ENCODE results near the gene COL17A1. TPM values are rescaled to one million over a fixed set of nuclear protein-coding genes. Genes with fewer than 3 reads are reported as not detected.
A peak's percentile ranks its signal among the peaks of the same experiment; 100 is the strongest.

COL17A1 gene
- total and polyA plus RNA-seq, 3 experiments from 2014 or later = not detected

DNA sequence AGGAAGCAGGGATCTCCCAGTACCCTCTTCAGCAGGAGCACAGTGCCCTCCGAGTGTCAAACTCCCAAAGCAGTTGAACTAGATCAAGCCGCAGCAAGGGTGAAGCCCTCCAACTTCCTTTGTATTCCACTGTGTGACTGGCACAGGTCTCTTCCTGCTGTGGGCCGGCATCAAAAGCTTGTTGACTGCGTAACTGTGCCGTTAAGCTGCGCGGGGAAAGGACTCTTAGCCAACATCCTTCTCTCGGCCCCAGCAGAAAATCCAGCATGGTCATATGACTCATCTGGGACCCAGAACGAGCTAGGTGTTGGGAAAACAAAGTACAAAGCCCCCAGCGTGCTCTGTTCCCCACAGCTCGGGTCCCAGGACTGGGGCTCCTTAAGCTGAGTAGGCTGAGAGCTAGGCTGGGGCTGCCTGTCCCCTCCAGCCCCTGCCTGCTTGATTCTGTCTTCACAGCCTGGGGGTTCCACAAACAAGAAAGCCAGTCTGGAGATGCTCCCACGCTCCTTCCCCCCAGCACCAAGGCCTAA, 52.2 kb downstream of the COL17A1 start:
- Mint-ChIP-seq H3K27ac (peak overlapping the region in 2 of 8 donors; percentile 40 to 61), H3K27me3 (no peaks in the 10 kb centered on the region), H3K4me1 (peaks cover 0 to 2% (median 0%) of the 10 kb centered on the region in 3 donors), H3K4me3 (no peak overlapping the region), H3K36me3 (peaks cover 4 to 41% (median 6%) of the 10 kb centered on the region in 3 donors), H3K9me3 (no peaks in the 10 kb centered on the region)
- H3K9me3 ChIP-seq (ENCODE audit: low read length) = no peaks in the 10 kb centered on the region
- no peak for DNase-seq
- no peak overlapping the region for H3K27ac ChIP-seq (ENCODE audit: low read depth, low read length)
- H3K4me1 ChIP-seq (ENCODE audit: insufficient read depth, low read length) = no peaks in the 10 kb centered on the region
- ChIA-PET CTCF (no interaction called here), POLR2A (no interaction called here)
- no peak overlapping the region for H3K4me3 ChIP-seq (ENCODE audit: low read length)
- no peaks in the 10 kb centered on the region for H3K27me3 ChIP-seq (ENCODE audit: insufficient read depth, low read length, poor library complexity, severe bottlenecking)
- H3K36me3 ChIP-seq (ENCODE audit: insufficient read depth, low read length) = peaks cover 3% of the 10 kb centered on the region

DNA sequence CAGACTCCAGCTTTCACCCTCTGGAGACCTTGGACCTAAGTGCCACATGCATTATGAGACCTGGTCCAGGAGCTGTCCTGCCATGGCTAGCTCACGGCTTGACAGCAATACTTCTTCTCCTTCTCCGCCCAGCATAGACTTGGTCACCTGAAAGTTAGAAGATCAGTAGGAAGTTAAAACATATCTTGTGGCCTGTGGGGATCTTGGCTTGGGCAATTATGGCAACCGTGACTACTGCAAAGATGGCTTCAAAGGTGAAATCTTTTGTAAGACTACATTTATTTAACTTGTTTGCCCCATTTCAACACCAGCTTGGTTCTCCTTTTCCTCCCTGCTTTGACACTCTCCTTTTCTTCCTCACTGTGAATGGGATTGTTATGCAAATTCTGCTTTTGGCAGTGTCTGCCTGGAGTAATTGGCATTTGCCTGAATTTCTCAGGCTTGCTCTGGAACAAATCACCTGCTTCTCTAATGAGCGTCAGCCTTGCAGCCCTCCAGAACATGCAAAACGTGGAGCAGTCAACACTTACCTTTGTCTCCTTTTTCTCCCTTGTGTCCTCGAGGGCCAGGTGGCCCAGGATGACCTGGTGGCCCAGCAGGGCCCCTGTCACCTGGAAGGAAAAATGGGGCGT, 53.4 kb downstream of the COL17A1 start:
- CTCF ChIA-PET = interaction anchor here (0.8 kb wide), 1 partner anchor 26 kb away, joined by 3 read pairs; no protein-coding TSS in a partner anchor
- no peak overlapping the region for H3K4me3 Mint-ChIP-seq

GRCh38 chr10:104031631-104032030, 54.0 kb downstream of the COL17A1 start:
- Histone ChIP-seq H3K4me1 (ENCODE audit: insufficient read depth, low read length) (no peaks in the 10 kb centered on the region), H3K27me3 (ENCODE audit: insufficient read depth, low read length, poor library complexity, severe bottlenecking) (no peaks in the 10 kb centered on the region), H3K4me3 (ENCODE audit: low read length) (no peak overlapping the region), H3K36me3 (ENCODE audit: insufficient read depth, low read length) (peaks cover 7% of the 10 kb centered on the region), H3K9me3 (ENCODE audit: low read length) (no peaks in the 10 kb centered on the region), H3K27ac (ENCODE audit: low read depth, low read length) (no peak overlapping the region)
- no peaks in the 10 kb centered on the region for H3K9me3 Mint-ChIP-seq
- H3K27ac Mint-ChIP-seq = peak overlapping the region in 2 of 8 donors; percentile 18 to 86
- CTCF ChIA-PET = interaction anchor here (0.8 kb wide), 1 partner anchor 27 kb away, joined by 3 read pairs; no protein-coding TSS in a partner anchor
- DNase-seq = no peak
- POLR2A ChIA-PET = no interaction called here
- H3K4me1 Mint-ChIP-seq = peaks cover 0 to 2% (median 0%) of the 10 kb centered on the region in 3 donors
- H3K36me3 Mint-ChIP-seq = peaks cover 4 to 55% (median 6%) of the 10 kb centered on the region in 3 donors
- no peak overlapping the region for H3K4me3 Mint-ChIP-seq
- no peaks in the 10 kb centered on the region for H3K27me3 Mint-ChIP-seq

More for the DNA sequence above, 53.4 kb downstream of the COL17A1 start:
- Histone ChIP-seq H3K27ac (ENCODE audit: low read depth, low read length) (no peak overlapping the region), H3K4me1 (ENCODE audit: insufficient read depth, low read length) (no peaks in the 10 kb centered on the region), H3K9me3 (ENCODE audit: low read length) (no peaks in the 10 kb centered on the region), H3K36me3 (ENCODE audit: insufficient read depth, low read length) (peaks cover 3% of the 10 kb centered on the region), H3K4me3 (ENCODE audit: low read length) (no peak overlapping the region), H3K27me3 (ENCODE audit: insufficient read depth, low read length, poor library complexity, severe bottlenecking) (no peaks in the 10 kb centered on the region)
- Mint-ChIP-seq H3K27me3 (no peaks in the 10 kb centered on the region), H3K27ac (peak overlapping the region in 2 of 8 donors; percentile 48 to 68), H3K36me3 (peaks cover 4 to 50% (median 6%) of the 10 kb centered on the region in 3 donors), H3K4me1 (peaks cover 0 to 2% (median 0%) of the 10 kb centered on the region in 3 donors), H3K9me3 (no peaks in the 10 kb centered on the region)
- no peak for DNase-seq
- POLR2A ChIA-PET = no interaction called here

DNA sequence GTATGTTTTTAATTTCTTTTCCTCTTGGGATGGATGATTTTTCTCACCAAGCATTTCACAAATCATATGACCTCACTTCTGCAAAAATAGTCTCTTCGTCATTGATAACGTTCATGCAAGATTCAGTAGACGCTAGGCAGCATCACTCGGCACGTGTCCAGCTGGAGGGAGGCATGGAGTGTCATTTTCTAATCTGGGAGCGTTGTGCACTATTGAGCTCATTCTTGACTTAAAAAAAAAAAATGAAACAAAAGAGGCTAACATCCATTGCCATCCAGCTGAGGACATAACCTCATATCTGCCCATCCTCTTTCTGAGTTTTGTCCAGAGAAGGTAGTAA, 56.2 kb downstream of the COL17A1 start:
- H3K27ac Mint-ChIP-seq = peak overlapping the region in 2 of 8 donors; percentile 54 to 63
- DNase-seq = no peak
- no peaks in the 10 kb centered on the region for H3K9me3 Mint-ChIP-seq
- H3K4me1 Mint-ChIP-seq = peaks cover 0 to 2% (median 0%) of the 10 kb centered on the region in 3 donors
- H3K4me3 Mint-ChIP-seq = no peak overlapping the region
- peaks cover 4 to 75% (median 15%) of the 10 kb centered on the region in 3 donors for H3K36me3 Mint-ChIP-seq
- H3K27me3 Mint-ChIP-seq = no peaks in the 10 kb centered on the region
- Histone ChIP-seq H3K4me3 (ENCODE audit: low read length) (no peak overlapping the region), H3K27me3 (ENCODE audit: insufficient read depth, low read length, poor library complexity, severe bottlenecking) (no peaks in the 10 kb centered on the region), H3K27ac (ENCODE audit: low read depth, low read length) (no peak overlapping the region), H3K36me3 (ENCODE audit: insufficient read depth, low read length) (peaks cover 12% of the 10 kb centered on the region), H3K4me1 (ENCODE audit: insufficient read depth, low read length) (no peaks in the 10 kb centered on the region), H3K9me3 (ENCODE audit: low read length) (no peaks in the 10 kb centered on the region)
- ChIA-PET POLR2A (interaction anchor here (0.6 to 0.7 kb wide), 2 partner anchors 43 to 123 kb away, joined by 3 read pairs; no protein-coding TSS in a partner anchor), CTCF (interaction anchor here (1.7 kb wide), 1 partner anchor 141 kb away, joined by 6 read pairs; no protein-coding TSS in a partner anchor)

DNA sequence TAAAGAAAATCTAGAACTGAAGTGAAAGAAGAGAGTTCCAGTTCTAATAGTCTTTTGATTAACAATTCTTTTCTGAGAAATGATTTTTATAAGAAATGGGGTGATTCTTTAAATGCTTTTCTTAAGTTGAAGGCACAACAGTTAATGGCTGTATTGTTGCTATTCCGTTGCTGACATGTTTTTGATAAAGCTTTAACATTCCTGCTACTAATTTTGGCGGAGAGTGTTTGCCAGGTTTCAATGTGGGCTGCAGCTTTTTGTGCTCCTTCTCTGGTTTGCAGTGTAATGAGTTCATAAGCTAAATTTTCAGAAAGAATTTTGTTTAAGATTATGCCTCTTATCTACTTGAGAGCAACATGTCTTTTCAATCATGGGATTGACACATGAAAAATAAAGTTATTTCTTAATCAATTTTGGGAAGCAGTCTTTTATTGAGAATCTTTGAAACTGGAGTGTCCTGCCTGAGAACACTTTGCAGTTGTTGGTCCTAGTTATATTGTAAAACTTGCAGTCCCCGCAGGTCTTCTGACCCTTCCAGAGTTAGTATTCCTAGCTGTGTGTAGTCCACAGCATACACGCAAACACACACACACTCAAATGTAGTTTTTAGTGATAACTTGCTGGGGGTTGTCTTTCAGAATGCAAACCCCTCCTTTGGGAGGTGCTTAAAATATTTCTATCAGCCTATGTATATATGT, 56.7 kb downstream of the COL17A1 start:
- no peak for DNase-seq
- H3K27ac Mint-ChIP-seq = peak overlapping the region in 1 of 8 donors; percentile 15

GRCh38 chr10:104028146-104028545, 57.5 kb downstream of the COL17A1 start:
- Mint-ChIP-seq H3K4me3 (no peak overlapping the region), H3K9me3 (no peaks in the 10 kb centered on the region), H3K36me3 (peaks cover 13 to 86% (median 25%) of the 10 kb centered on the region in 3 donors), H3K4me1 (peaks cover 0 to 2% (median 0%) of the 10 kb centered on the region in 3 donors), H3K27me3 (no peaks in the 10 kb centered on the region), H3K27ac (peak overlapping the region in 2 of 8 donors; percentile 43 to 79)
- no peaks in the 10 kb centered on the region for H3K4me1 ChIP-seq (ENCODE audit: insufficient read depth, low read length)
- ChIA-PET CTCF (interaction anchor here (0.9 to 1.7 kb wide), 3 partner anchors 93 to 315 kb away, joined by 3 to 6 read pairs (median 3); partner anchors contain the start of gene SFR1), POLR2A (interaction anchor here (0.5 to 0.8 kb wide), 2 partner anchors 94 to 111 kb away, joined by 3 to 4 read pairs; partner anchors contain the start of gene SFR1)
- no peak overlapping the region for H3K4me3 ChIP-seq (ENCODE audit: low read length)
- no peaks in the 10 kb centered on the region for H3K27me3 ChIP-seq (ENCODE audit: insufficient read depth, low read length, poor library complexity, severe bottlenecking)
- no peak for DNase-seq
- no peak overlapping the region for H3K27ac ChIP-seq (ENCODE audit: low read depth, low read length)
- peaks cover 21% of the 10 kb centered on the region for H3K36me3 ChIP-seq (ENCODE audit: insufficient read depth, low read length)
- no peaks in the 10 kb centered on the region for H3K9me3 ChIP-seq (ENCODE audit: low read length)

More for the DNA sequence above, 56.7 kb downstream of the COL17A1 start:
- H3K9me3 ChIP-seq (ENCODE audit: low read length) = no peaks in the 10 kb centered on the region
- no peaks in the 10 kb centered on the region for H3K4me1 ChIP-seq (ENCODE audit: insufficient read depth, low read length)
- no peaks in the 10 kb centered on the region for H3K27me3 ChIP-seq (ENCODE audit: insufficient read depth, low read length, poor library complexity, severe bottlenecking)
- H3K27me3 Mint-ChIP-seq = no peaks in the 10 kb centered on the region
- no peak overlapping the region for H3K4me3 Mint-ChIP-seq
- peaks cover 0 to 2% (median 0%) of the 10 kb centered on the region in 3 donors for H3K4me1 Mint-ChIP-seq
- H3K27ac ChIP-seq (ENCODE audit: low read depth, low read length) = no peak overlapping the region
- CTCF ChIA-PET = interaction anchor here (0.9 to 1.7 kb wide), 3 partner anchors 92 to 316 kb away, joined by 3 to 6 read pairs (median 3); partner anchors contain the start of gene SFR1
- H3K9me3 Mint-ChIP-seq = no peaks in the 10 kb centered on the region
- POLR2A ChIA-PET = interaction anchor here (0.5 to 0.8 kb wide), 3 partner anchors 93 to 123 kb away, joined by 3 to 4 read pairs (median 3); partner anchors contain the start of gene SFR1
- H3K4me3 ChIP-seq (ENCODE audit: low read length) = no peak overlapping the region
- H3K36me3 Mint-ChIP-seq = peaks cover 5 to 80% (median 17%) of the 10 kb centered on the region in 3 donors
- H3K36me3 ChIP-seq (ENCODE audit: insufficient read depth, low read length) = peaks cover 13% of the 10 kb centered on the region

- POLR2A ChIA-PET = no interaction called here
- H3K27ac ChIP-seq (ENCODE audit: low read depth, low read length) = no peak overlapping the region
- DNase-seq = no peak
- H3K27me3 Mint-ChIP-seq = no peaks in the 10 kb centered on the region
- H3K4me3 Mint-ChIP-seq = no peak overlapping the region
- H3K36me3 Mint-ChIP-seq = peaks cover 17 to 85% (median 28%) of the 10 kb centered on the region in 3 donors
- H3K36me3 ChIP-seq (ENCODE audit: insufficient read depth, low read length) = peaks cover 30% of the 10 kb centered on the region
- no peaks in the 10 kb centered on the region for H3K4me1 ChIP-seq (ENCODE audit: insufficient read depth, low read length)
- H3K27me3 ChIP-seq (ENCODE audit: insufficient read depth, low read length, poor library complexity, severe bottlenecking) = no peaks in the 10 kb centered on the region
- no peaks in the 10 kb centered on the region for H3K9me3 Mint-ChIP-seq
- no peak overlapping the region for H3K4me3 ChIP-seq (ENCODE audit: low read length)
- H3K4me1 Mint-ChIP-seq = peaks cover 0 to 4% (median 3%) of the 10 kb centered on the region in 3 donors
- H3K27ac Mint-ChIP-seq = peak overlapping the region in 2 of 8 donors; percentile 6 to 36
- CTCF ChIA-PET = no interaction called here
- no peaks in the 10 kb centered on the region for H3K9me3 ChIP-seq (ENCODE audit: low read length)
Measured at GRCh38 chr10:104026762-104027161, 58.9 kb downstream of the COL17A1 start.

All from CD8-positive, alpha-beta memory T cell (primary cell).